H1 (cell line): Measurements from ENCODE around the gene CNOT6. TPM values are rescaled to one million over a fixed set of nuclear protein-coding genes. Genes with fewer than 3 reads are reported as not detected.

Experiments
- CTCF ChIA-PET: fragments of 300-600 bp; sonication (Branson Sonifier 250); formaldehyde crosslinking; loops from one replicate; lab custom pipeline; 2021; ENCODE audit not compliant: partially characterized antibody; lab: Charles Lee
- POLR2A ChIA-PET: fragments of 300-600 bp; sonication (Branson Sonifier 250); formaldehyde crosslinking; loops from one replicate; lab custom pipeline; 2021; ENCODE audit warnings: inconsistent platforms; ENCODE audit not compliant: partially characterized antibody; lab: Charles Lee
- DNase-seq, 2 experiments: peaks; one replicate each; pipeline versions ENCODE4 v3.0.0 to v3.0.0-alpha.2; 2010 to 2022; ENCODE audit warnings: low spot score in 2 of 2, low read depth in 1 of 2, mixed read lengths in 1 of 2
- FAIRE-seq: peaks from 2 replicates; lab custom pipeline; 2011; peaks lifted over from hg19 to GRCh38; lab: Jason Lieb, UNC
- H2AFZ ChIP-seq: 2 replicates; pipeline ENCODE4 v1.8.1; 2012; ENCODE audit warnings: low read length, inconsistent platforms
- H2AK5ac ChIP-seq: 2 replicates; pipeline ENCODE4 v1.6.1; 2013; ENCODE audit warnings: low read depth, low read length
- H2BK120ac ChIP-seq: replicated peaks from 2 replicates; pipeline ENCODE3; 2013; ENCODE audit warnings: low read depth, low read length, inconsistent platforms
- H2BK12ac ChIP-seq: 2 replicates; pipeline ENCODE4 v1.6.1; 2013; ENCODE audit warnings: low read depth, low read length
- H2BK15ac ChIP-seq: 2 replicates; pipeline ENCODE4 v1.6.1; 2013; ENCODE audit warnings: low read length
- H2BK20ac ChIP-seq: 2 replicates; pipeline ENCODE4 v1.6.1; 2013; ENCODE audit warnings: low read length
- H2BK5ac ChIP-seq: 2 replicates; pipeline ENCODE4 v1.6.1; 2013; ENCODE audit warnings: low read depth, low read length
- H3K14ac ChIP-seq: 2 replicates; pipeline ENCODE4 v1.6.1; 2013; ENCODE audit warnings: inconsistent platforms; ENCODE audit not compliant: insufficient read length
- H3K18ac ChIP-seq: 2 replicates; pipeline ENCODE4 v1.6.1; 2013; ENCODE audit warnings: low read length; ENCODE audit errors: extremely low read depth
- H3K23ac ChIP-seq: 2 replicates; pipeline ENCODE4 v1.6.1; 2013; ENCODE audit warnings: inconsistent platforms; ENCODE audit not compliant: insufficient read length
- H3K23me2 ChIP-seq: 2 replicates; pipeline ENCODE4 v1.6.1; 2013; ENCODE audit warnings: low read depth, low read length
- H3K27ac ChIP-seq: 2 replicates; pipeline ENCODE4 v1.6.1; 2011; ENCODE audit warnings: low read depth, low read length, inconsistent platforms
- H3K27me3 ChIP-seq, 4 experiments: replicated peaks in 1 of 4; 1 replicate in 1 of 4; 2 replicates in 3 of 4; pipeline versions ENCODE4 v1.6.1 to v1.8.1; 2011 to 2013; ENCODE audit warnings: low read length in 3 of 4, mild to moderate bottlenecking in 3 of 4, inconsistent platforms in 2 of 4, mixed read lengths in 2 of 4, moderate library complexity in 1 of 4; ENCODE audit not compliant: control insufficient read depth in 3 of 4, insufficient read depth in 3 of 4; ENCODE audit errors: extremely low read depth in 1 of 4
- H3K36me3 ChIP-seq, 4 experiments: 2 replicates each; pipeline versions ENCODE4 v1.6.1 to v1.8.1; 2011 to 2013; ENCODE audit warnings: mild to moderate bottlenecking in 4 of 4, low read length in 3 of 4, moderate library complexity in 2 of 4, control low read depth in 1 of 4, inconsistent platforms in 1 of 4; ENCODE audit not compliant: insufficient read depth in 4 of 4, control insufficient read depth in 2 of 4
- H3K4ac ChIP-seq: replicated peaks from 2 replicates; pipeline ENCODE3; 2013; ENCODE audit warnings: low read length, low read depth, mixed read lengths, inconsistent platforms; ENCODE audit not compliant: insufficient read length
- H3K4me1 ChIP-seq, 4 experiments: replicated peaks in 1 of 4; 1 replicate in 1 of 4; 2 replicates in 3 of 4; pipeline versions ENCODE4 v1.6.1 to v1.8.1; 2011 to 2013; ENCODE audit warnings: low read length in 3 of 4, inconsistent platforms in 2 of 4, mixed read lengths in 1 of 4; ENCODE audit not compliant: insufficient read depth in 4 of 4, control insufficient read depth in 3 of 4
- H3K4me2 ChIP-seq, 2 experiments: 2 replicates each; pipeline versions ENCODE4 v1.6.1 to v1.8.1; 2011 to 2013; ENCODE audit warnings: low read depth in 2 of 2, low read length in 2 of 2, control low read depth in 1 of 2, inconsistent platforms in 1 of 2, mild to moderate bottlenecking in 1 of 2; ENCODE audit not compliant: insufficient read depth in 1 of 2
- H3K4me3 ChIP-seq, 4 experiments: fragments of 200-600, 300-600 bp in 1 of 4; sonication (generic), shearing (Covaris generic), sonication (Bioruptor Twin) in 1 of 4; 2 replicates each; pipeline versions ENCODE4 v1.5.1 to v1.8.1; 2011 to 2016; ENCODE audit warnings: low read length in 4 of 4, low read depth in 3 of 4, control low read depth in 2 of 4, inconsistent platforms in 2 of 4, mild to moderate bottlenecking in 2 of 4, mixed read lengths in 1 of 4, moderate library complexity in 1 of 4; ENCODE audit not compliant: insufficient read depth in 2 of 4; ENCODE audit errors: extremely low read depth in 1 of 4
- H3K56ac ChIP-seq: replicated peaks from 2 replicates; pipeline ENCODE3; 2013; ENCODE audit warnings: low read depth, mild to moderate bottlenecking, mixed read lengths, low read length, inconsistent platforms; ENCODE audit not compliant: insufficient read length
- H3K79me1 ChIP-seq: 2 replicates; pipeline ENCODE4 v1.6.1; 2013; ENCODE audit warnings: low read depth, low read length, control low read depth
- H3K79me2 ChIP-seq, 2 experiments: 2 replicates each; pipeline versions ENCODE4 v1.6.1 to v1.8.1; 2012 to 2013; ENCODE audit warnings: low read length in 2 of 2, mild to moderate bottlenecking in 2 of 2, inconsistent platforms in 1 of 2; ENCODE audit not compliant: insufficient read depth in 2 of 2, control insufficient read depth in 1 of 2
- H3K9ac ChIP-seq, 4 experiments: replicated peaks in 1 of 4; 1 replicate in 1 of 4; 2 replicates in 3 of 4; pipeline versions ENCODE4 v1.6.1 to v1.8.1; 2011 to 2013; ENCODE audit warnings: low read depth in 3 of 4, low read length in 3 of 4, control low read depth in 2 of 4, mild to moderate bottlenecking in 2 of 4, moderate library complexity in 2 of 4, inconsistent platforms in 1 of 4; ENCODE audit errors: extremely low read depth in 1 of 4
- H3K9me3 ChIP-seq, 2 experiments: 2 replicates each; pipeline versions ENCODE4 v1.6.1 to v1.8.1; 2012 to 2013; ENCODE audit warnings: mild to moderate bottlenecking in 2 of 2, moderate library complexity in 2 of 2, control low read depth in 1 of 2, inconsistent platforms in 1 of 2, low read depth in 1 of 2, low read length in 1 of 2, mixed read lengths in 1 of 2; ENCODE audit not compliant: insufficient read depth in 2 of 2
- H4K20me1 ChIP-seq, 2 experiments: replicated peaks in 1 of 2; 2 replicates each; pipeline versions ENCODE3 to v1.8.1; 2011 to 2013; ENCODE audit warnings: inconsistent platforms in 2 of 2, low read length in 2 of 2, mild to moderate bottlenecking in 1 of 2; ENCODE audit not compliant: insufficient read depth in 2 of 2, control insufficient read depth in 1 of 2
- H4K5ac ChIP-seq: 2 replicates; pipeline ENCODE4 v1.6.1; 2013; ENCODE audit warnings: low read length, low read depth, mixed read lengths, inconsistent platforms; ENCODE audit not compliant: insufficient read length
- H4K8ac ChIP-seq: 2 replicates; pipeline ENCODE4 v1.8.0; 2013; ENCODE audit warnings: mild to moderate bottlenecking, moderate library complexity, low read length, inconsistent platforms; ENCODE audit not compliant: insufficient read depth; ENCODE audit errors: extremely low read depth
- H4K91ac ChIP-seq: replicated peaks from 2 replicates; pipeline ENCODE3; 2013; ENCODE audit warnings: low read length, mixed read lengths, inconsistent platforms; ENCODE audit not compliant: insufficient read length
- EGR1 ChIP-seq: IDR thresholded peaks from 2 replicates; pipeline ENCODE4 v1.6.1; 2011; ENCODE audit warnings: low read depth, low read length, borderline replicate concordance
- HDAC2 ChIP-seq, 2 experiments: fragments of 300-600 bp in 1 of 2; sonication (generic) in 1 of 2; IDR thresholded peaks; 2 replicates each; pipeline ENCODE4 v1.6.1; 2011 to 2012; ENCODE audit warnings: low read depth in 2 of 2, low read length in 2 of 2, mild to moderate bottlenecking in 2 of 2, moderate library complexity in 2 of 2, borderline replicate concordance in 1 of 2, inconsistent platforms in 1 of 2
- JUN ChIP-seq: IDR thresholded peaks from 2 replicates; pipeline ENCODE4 v1.6.1; 2011; ENCODE audit warnings: low read depth, mild to moderate bottlenecking, improper control_type of control experiment, low read length
- JUND ChIP-seq: IDR thresholded peaks from 2 replicates; pipeline ENCODE4 v1.6.1; 2011; ENCODE audit warnings: mild to moderate bottlenecking, improper control_type of control experiment, low read length
- PHF8 ChIP-seq: fragments of 200-600 bp; sonication (generic); conservative IDR thresholded peaks from 2 replicates; pipeline ENCODE4 v1.7.1; 2012; ENCODE audit warnings: low read depth, mild to moderate bottlenecking, inconsistent platforms, low read length, moderate library complexity
- SIN3A ChIP-seq, 2 experiments: IDR thresholded peaks in 1 of 2; conservative IDR thresholded peaks in 1 of 2; 2 replicates each; pipeline ENCODE4 v1.6.1; 2011 to 2012; ENCODE audit warnings: low read length in 2 of 2, improper control_type of control experiment in 1 of 2, low read depth in 1 of 2, mild to moderate bottlenecking in 1 of 2
- TAF1 ChIP-seq: IDR thresholded peaks from 2 replicates; pipeline ENCODE4 v1.6.1; 2011; ENCODE audit warnings: mild to moderate bottlenecking, low read depth, low read length
- WGBS, 2 experiments: shearing (Covaris generic) in 1 of 2; methylation state at CpG; one replicate each; pipeline versions ENCODE4 v1.1.6 to v1.1.7; 2013 to 2015; ENCODE audit warnings: low lambda C conversion rate in 2 of 2, mixed read lengths in 2 of 2, inconsistent platforms in 1 of 2, low coverage in 1 of 2, missing lambda C conversion rate in 1 of 2; ENCODE audit not compliant: insufficient replicate concordance in 2 of 2, insufficient coverage in 1 of 2, insufficient read length in 1 of 2; ENCODE audit errors: extremely low coverage in 1 of 2, missing lambda C conversion rate in 1 of 2; 5-methylcytosine and 5-hydroxymethylcytosine counted together
- polyA plus RNA-seq, 7 experiments: library from polyadenylated mRNA; depleted of rRNA in 3 of 7; stranded (reverse) in 5 of 7; unstranded in 2 of 7; fragments of >200 nt in 5 of 7; fragments of 200-250 nt in 2 of 7; gene quantifications; 1 replicate in 5 of 7; 2 replicates in 1 of 7; 4 replicates in 1 of 7; pipeline versions ENCODE4 v1.2.1 to v1.2.3, GENCODE V29; 2011 to 2013; ENCODE audit warnings: missing spikeins in 2 of 7, mixed read lengths in 2 of 7
- total RNA-seq: library from RNA; stranded (reverse); fragmentation: NEBNext Ultra II Directional; extraction: Animal tissue kit (Norgen Biotek cat#: 25700); gene quantifications from 2 replicates; pipeline ENCODE4 v1.2.1, GENCODE V29; 2021

CNOT6 gene
- total and polyA plus RNA-seq, 2 of the 8 experiments (the other 6 are each of a cell fraction or from before 2014, with no cell fraction given), result 10.7 to 45.4 TPM

GRCh38 chr5:180627386-180628120 is 133.4 kb downstream of the CNOT6 start:
- DNase-seq, result no peak
- Histone ChIP-seq H2BK120ac (no peak overlapping the region), H3K27me3 (no peaks in the 10 kb centered on the region; a peak in 1 of 7 replicates), H3K4ac (no peak overlapping the region), H2BK12ac (no peak overlapping the region), H2AFZ (no peak overlapping the region), H2BK5ac (no peak overlapping the region), H2BK20ac (no peak overlapping the region), H2BK15ac (no peak overlapping the region), H4K8ac (peak overlapping the region; percentile 25; the same call in 1 of the 2 replicates), H3K4me1 (peaks cover 0 to 6% (median 2%) of the 10 kb centered on the region in 4 experiments; a peak in 5 of 7 replicates), H3K14ac (no peak overlapping the region), H4K20me1 (peaks cover 0 to 2% of the 10 kb centered on the region in 2 experiments), H4K5ac (no peak overlapping the region), H3K56ac (no peak overlapping the region), H3K27ac (no peak overlapping the region), H3K79me1 (no peaks in the 10 kb centered on the region), H3K23ac (no peak overlapping the region), H3K23me2 (no peaks in the 10 kb centered on the region), H2AK5ac (no peak overlapping the region), H3K9ac (no peak overlapping the region; a peak in 2 of 7 replicates), H3K4me3 (no peak overlapping the region), H4K91ac (no peak overlapping the region), H3K4me2 (no peak overlapping the region), H3K9me3 (no peaks in the 10 kb centered on the region), H3K18ac (no peak overlapping the region), H3K36me3 (no peaks in the 10 kb centered on the region), H3K79me2 (no peaks in the 10 kb centered on the region)
- ChIA-PET POLR2A (interaction anchor here (1.0 kb wide), 1 partner anchor 21 kb away, joined by 3 read pairs; no protein-coding TSS in a partner anchor), CTCF (interaction anchor here (0.6 to 2.2 kb wide), 3 partner anchors 8 to 780 kb away, joined by 3 to 11 read pairs (median 8); no protein-coding TSS in a partner anchor)
- FAIRE-seq, result no peak
- WGBS, 2 experiments, result 94% methylated on average over 11 of the region's 12 CpGs; no CpG with 5 or more reads in 1 of the 2 experiments
- TF ChIP-seq JUN (no peak), TAF1 (no peak), HDAC2 (IDR thresholded peaks at IDR 0.05; ENCODE audit: borderline replicate concordance in 1 of 2, low read depth in 2 of 2, low read length in 2 of 2) (no peak), EGR1 (no peak), SIN3A (conservative IDR thresholded peaks at IDR 0.05 in 1 of 2, IDR thresholded peaks at IDR 0.05 in 1 of 2; ENCODE audit: low read depth in 1 of 2, low read length in 2 of 2) (no peak), PHF8 (no peak), JUND (no peak)
